GM21529 (cell line): ENCODE measurements around the gene RBFA.
"Not testable (repeated sequence)": the region's sequence is repeated elsewhere in the genome, so short reads cannot be mapped to it uniquely, and the experiment has no call there.

Experiments used
- ATAC-seq: cut with Tn5 transposase; IDR thresholded peaks from one replicate; pipeline ENCODE4 v1.9.1; 2021; ENCODE audit not compliant: unreplicated experiment

RBFA gene, protein sequence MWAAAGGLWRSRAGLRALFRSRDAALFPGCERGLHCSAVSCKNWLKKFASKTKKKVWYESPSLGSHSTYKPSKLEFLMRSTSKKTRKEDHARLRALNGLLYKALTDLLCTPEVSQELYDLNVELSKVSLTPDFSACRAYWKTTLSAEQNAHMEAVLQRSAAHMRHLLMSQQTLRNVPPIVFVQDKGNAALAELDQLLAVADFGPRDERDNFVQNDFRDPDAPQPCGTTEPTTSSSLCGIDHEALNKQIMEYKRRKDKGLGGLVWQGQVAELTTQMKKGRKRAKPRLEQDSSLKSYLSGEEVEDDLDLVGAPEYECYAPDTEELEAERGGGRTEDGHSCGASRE

DNA sequence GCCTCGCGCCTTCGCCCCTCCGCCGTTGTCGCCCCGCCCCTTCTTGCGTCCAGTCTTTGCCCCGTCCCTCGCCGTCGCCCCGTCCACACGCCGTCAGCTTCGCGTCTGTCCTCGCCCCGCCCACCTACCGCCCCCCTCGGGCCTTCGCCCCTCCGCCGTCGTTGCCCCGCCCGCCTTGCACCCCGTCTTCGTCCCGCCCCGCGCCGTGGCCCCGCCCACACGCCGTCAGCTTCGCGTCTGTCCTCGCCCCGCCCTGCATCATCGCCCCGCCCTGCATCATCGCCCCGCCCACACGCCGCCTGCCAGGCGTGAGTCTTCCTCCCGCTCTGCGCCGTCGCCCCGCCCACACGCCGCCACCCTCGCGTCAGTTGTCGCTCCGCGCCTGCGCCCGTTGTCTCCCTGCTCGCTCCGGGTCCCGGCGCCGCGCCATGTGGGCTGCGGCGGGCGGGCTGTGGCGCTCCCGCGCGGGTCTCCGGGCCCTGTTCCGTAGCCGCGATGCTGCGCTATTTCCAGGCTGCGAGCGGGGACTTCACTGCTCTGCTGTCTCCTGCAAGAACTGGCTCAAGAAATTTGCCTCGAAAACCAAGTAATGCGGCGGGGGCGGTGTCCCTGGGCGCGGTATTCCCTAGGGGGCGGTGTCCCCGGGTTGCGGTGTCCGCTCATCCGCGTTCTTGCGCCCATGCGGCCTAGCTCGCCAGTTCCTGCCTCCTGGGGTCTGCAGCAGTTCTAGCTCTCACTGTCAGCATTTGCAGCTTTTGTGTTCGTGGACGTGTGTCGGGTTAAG lies at the start of gene RBFA:
RBFA (plus strand) TSS at position 367 of the 784 bp plus-strand sequence; CDS start at position 429, 62 bp downstream.
- peak; percentile 76 for ATAC-seq

DNA sequence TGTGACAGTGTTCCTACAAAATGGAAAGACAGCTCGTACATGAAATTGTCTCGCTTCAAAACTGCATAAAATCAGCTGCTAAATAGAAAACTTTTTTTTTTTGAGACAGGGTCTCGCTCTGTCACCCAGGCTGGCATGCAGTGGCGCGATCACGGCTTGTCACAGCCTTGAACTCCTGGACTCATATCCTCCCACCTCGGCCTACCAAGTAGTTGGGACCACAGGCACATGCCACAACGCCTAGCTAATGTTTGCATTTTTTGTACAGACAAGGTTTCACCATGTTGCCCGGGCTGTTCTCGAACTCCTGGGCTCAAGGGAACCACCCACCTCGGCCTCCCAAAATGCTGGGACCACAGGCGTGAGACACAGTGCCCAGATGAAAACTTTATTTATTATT lies 49.1 kb upstream of the RBFA start:
- no peak for ATAC-seq

DNA sequence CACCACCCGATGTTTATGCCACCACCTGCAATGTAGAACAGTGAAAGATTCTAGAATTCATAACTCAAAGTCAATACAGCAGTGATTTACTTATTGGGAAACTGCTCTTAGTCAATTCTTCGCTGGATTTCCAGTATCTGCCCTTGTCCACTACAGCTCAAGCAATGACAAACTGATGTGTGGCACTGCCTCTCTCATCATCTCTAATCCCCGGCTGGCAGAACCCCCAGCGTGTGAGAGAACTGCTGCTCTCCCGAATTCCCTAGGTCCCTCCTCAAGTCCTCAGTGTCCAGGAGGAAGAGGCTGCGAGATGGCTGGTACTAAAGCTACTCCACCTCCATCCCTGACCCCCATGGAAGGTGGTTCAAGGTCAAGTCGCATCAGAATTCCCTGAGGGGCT lies 47.5 kb upstream of the RBFA start:
- ATAC-seq = no peak

DNA sequence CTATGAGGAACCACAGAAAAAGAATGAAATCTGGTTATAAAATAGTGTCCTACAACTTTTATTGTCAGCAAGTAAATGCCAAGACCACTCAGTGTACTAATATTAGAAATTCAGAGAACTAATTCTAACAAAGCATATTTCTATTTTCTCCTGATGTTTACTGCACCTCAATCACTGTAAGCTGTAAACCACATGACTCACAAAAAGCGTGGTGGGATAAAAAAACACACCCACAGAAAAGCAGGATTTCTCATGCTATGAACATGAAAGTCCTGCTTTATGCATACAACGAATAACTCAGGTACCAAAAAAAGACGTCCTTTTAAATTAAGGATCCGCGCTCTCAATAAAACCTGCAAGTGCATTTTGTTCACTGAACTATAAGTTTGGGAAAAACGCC lies 46.7 kb upstream of the RBFA start:
- no peak for ATAC-seq

DNA sequence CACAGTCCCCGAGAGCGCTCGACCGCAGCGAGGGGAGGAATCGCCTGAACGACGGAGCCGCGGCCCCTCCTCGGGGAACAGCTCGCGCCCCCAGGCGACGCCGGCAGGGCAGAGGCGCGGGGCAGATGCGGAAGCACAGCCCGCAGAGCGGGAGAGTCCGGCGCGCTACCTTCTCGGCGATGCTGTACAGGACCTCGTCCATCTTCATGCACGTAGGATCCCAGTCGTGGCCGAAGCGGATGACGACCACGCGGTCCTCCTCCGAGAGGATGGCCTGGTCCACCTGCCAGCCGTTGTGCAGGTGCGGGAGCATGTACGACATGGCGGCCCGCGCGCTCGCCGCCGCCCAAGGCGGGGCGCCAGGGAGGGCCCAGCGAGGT lies 46.2 kb upstream of the RBFA start:
- peak; percentile 65 for ATAC-seq

DNA sequence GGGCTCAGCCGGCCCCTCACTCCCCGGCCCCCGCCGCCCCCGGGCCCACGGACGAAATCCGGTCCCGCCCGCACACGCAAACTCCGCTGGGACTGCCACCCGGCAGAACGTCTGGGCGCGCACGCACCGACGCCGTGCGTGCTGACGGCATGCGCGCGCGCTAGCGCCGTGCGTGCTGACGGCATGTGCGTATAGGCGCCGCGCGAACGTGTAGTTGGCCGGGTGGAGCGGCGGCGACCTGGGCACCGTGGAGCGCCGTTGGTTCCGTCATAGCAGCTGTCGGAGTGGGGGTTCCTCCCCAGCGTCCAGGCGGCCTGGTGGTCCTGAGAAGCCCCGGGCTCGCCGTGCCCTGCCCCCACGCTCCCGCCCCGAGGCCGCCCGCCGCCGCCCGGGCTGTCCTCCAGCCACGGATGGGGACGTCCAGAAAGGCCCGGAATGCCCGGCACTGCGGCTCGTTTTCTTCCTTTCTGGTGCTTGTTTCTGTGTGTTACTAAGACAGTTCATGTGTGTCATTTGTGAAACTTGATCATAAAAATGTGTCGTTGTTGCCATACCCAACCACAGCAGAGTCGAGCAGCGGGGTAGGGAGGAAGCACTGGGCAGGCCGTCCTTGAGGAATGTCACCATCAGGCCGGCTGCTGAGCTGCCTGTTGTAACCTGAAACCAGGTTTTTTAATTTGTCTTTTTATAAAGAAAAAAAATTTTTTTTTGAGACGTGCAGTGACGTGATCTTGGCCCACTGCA lies 45.6 kb upstream of the RBFA start, which contains the start of gene TXNL4A:
TXNL4A (minus strand) TSS at position 113 of the 744 bp plus-strand sequence. CDS start 171 bp downstream, outside the sequence.
- peak; percentile 96 for ATAC-seq

DNA sequence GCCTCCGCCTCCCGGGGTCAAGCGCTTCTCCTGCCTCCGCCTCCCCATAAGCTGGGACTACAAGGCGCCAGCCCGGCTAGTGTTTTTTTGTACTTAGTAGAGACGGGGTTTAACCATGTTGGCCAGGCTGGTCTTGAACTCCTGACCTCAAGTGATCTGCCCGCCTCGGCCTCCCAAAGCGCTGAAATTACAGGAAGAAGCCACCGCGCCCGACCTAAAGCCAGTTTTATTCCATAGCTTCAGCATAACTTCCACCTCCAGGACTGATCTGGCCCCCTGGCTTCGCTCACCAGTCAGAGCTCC lies 45.1 kb upstream of the RBFA start:
- ATAC-seq = no peak

DNA sequence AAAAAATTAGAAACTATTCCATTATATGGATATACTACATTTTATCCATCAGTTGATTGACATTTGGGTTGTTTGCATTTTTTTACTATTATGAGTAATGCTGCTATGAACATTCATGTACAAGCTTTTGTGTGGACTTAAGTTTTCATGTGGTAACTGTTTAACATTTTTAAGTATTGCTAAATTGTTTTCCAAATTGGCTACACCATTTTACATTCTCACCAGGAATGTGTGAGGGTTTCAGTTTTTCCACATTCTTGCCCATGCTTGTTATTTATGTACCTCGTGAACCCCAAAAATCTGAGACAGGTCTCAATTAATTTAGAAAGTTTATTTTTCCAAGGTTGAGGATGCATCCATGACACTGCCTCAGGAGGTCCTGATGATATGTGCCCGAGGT lies 42.7 kb upstream of the RBFA start:
- ATAC-seq = no peak

DNA sequence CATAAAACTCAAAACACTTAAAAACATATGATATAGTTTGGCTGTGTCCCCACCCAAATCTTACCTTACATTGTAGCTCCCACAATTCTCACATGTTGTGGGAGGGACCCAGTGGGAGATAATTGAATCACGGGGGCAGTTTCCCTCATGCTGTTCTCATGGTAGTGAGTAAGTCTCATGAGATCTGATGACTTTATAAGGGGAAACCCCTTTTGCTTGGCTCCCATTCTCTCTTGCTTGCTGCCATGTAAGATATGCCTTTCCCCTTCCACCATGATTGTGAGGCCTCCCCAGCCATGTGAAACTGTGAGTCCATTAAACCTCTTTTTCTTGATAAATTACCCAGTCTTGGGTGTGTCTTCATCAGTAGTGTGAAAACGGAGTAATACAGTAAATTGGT lies 34.5 kb upstream of the RBFA start:
- not testable (repeated sequence) for ATAC-seq

DNA sequence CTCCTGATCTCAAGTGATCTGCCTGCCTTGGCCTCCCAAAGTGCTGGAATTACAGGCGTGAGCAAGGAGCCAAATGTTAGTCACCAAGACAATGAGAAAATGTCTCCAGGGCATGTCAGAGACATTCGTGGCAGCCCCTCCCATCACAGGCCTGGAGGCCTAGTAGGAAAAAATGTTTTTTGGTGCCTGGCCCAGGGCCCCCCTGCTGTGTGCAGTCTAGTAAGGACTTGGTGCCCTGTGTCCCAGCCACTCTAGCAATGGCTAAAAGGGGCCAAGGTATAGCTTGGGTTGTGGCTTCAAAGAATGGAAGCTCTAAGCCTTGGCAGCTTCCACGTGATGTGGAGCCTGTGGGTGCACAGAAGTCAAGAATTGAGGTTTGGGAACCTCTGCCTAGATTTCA lies 33.4 kb upstream of the RBFA start:
- ATAC-seq = no peak

DNA sequence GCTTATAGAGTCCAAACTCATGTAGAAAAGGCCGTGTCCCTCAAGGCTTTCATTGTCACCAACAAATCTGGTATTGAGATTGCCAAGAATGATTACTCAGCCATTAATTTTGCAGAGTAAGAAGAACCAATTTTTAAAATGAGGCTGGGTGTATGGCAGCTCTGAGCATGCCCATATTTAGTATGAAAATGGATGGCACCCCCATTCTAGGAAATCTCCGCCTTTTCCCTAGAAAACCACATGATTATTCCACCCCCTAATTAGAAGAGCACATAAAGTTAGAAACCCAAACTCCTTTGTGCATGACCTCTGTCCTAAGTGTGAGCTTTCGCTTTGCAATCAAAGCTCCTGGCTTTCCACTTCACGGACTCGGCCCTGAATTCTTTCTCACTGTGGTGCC lies 31.8 kb upstream of the RBFA start:
- ATAC-seq = no peak

DNA sequence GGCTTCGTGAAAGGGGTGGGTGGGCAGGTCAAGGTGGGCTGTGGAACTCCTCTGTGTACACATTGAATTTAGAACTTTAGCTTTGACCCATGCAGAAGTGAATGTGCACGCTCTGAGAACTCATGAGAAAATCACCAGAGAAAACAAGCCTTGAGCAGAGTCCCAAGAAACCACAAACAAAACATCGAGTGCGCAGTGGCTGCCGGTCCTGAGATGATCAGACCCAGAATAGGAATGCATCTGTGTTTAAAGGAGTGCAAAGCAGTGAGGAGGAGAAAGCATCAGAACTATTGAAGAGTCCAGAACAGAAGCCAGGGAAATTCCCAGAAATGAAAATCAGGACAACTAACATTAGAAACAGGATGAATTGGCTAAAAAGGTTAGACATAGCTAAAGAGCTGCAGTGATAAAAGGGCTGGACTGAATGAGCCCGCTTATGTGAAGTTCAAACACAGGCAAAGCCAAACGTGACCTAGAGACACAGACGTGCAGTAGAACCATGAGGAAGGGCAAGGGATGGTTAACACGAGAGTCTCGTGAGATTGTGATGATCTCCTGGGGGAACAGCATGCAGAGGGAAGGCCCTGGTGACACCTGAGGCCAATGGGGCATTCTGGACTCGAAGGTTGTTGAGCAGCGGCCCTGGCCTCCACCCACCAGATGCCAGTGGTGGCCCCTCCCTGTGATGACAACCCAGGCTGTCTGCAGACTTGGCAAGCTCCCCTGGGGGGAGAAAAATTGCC lies 29.5 kb upstream of the RBFA start:
- ATAC-seq = no peak

DNA sequence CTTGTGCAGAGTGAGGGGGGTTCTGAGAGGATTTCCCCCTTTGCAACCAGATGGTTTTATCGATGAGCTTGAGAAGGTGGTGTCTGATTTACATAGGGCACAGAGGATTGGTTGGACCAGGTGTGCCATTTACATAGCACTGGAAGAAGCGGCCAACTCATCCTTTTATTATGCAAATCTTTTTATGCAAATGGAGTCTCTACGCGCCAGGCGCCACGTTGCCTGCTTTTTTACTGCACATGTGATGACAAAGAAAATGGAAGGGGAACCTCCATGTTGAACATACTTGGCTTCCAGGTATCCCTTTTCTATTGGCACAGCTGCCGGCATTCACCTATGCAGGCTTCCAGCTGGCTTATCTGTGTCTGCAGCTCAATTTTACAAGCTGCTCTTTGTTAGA lies 27.5 kb upstream of the RBFA start:
- no peak for ATAC-seq

DNA sequence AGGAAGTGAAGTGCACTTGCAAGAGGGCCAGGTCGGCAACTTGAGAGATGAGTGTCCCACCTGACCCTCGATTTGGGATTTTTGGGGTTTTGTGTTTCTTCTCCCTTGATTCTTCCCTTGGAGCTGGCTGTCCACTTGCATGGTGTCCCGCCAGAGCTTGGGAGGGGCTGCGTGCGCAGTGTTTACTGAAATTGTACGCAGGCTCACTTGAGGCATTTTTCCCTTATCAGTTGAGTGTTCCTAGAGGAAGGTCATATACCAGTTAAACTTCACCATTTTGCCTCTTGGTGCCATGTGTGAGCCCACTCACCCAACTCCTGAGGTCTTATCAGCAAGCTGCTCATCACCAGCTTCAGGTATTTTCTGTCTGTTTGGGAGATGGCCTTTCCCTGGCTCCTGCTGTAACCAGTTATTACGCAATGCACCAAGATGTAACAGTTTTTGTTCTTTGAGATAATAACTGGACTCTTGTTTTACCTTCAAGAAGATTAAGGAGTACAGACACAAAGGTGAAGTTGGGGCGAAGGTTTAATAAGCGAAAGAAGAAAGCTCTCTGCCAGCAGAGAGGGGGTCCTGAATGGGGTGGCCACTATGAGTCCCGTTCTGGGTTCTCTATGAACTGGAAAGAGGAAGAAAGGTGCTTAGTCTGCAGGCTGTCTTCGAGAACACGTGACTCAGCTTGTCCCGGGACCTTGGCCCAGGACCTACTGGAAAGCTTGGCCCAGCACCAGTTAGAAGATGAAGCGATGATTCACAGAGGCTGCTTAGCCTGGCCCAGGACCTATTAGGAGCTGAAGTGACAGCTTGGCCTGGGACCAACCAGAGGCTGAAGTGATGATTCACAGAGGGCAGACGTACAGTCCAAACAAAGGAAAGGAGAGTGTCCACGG lies 24.3 kb upstream of the RBFA start:
- ATAC-seq = no peak

DNA sequence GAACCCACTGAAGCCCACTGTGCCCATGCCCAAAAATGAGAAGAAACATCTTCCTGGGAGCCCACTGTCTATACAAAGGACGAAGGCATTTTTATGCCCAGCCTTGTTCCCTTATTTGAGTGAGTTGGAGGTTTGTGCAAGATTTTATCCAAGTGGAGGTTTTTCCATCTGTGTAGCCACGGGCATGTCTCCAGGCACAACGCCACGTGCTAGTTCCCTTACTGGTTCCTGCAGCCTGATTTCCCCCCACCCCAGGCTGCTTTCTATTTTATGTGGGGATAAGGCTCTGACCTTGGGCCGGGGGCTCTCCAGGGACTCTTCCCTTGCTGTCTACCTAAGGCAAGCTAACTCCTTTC lies 23.7 kb upstream of the RBFA start:
- ATAC-seq = no peak

DNA sequence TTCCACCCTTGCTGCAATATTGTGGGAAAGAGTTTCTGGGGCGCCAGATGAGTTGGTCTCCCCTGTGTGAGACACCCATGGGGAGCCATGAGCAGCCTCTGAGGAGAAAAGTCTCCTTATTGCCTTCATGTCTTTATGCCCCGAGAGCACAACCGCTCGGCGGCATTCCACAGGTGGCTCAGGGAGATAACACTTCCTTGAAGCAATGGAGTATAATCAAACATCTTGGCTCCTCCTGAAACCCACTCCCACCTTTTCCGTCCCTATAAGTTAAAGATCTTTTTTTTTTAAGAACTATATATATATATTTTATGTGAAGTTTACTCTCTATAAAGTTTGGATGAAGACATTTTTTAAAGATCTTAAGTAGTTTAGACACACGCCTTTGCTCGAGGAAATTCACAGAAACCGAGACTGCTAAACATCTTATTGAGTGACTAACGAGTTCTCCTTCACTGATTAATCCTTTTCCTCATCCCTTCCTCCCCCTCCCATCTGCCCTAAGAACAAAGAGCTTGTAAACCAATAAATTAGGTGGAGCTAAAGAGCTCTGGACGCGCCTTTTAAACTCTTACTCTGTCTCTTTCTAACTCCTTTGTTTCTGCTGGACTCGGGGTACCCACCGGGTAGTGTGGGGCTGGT lies 22.6 kb upstream of the RBFA start:
- ATAC-seq = not testable (repeated sequence)

DNA sequence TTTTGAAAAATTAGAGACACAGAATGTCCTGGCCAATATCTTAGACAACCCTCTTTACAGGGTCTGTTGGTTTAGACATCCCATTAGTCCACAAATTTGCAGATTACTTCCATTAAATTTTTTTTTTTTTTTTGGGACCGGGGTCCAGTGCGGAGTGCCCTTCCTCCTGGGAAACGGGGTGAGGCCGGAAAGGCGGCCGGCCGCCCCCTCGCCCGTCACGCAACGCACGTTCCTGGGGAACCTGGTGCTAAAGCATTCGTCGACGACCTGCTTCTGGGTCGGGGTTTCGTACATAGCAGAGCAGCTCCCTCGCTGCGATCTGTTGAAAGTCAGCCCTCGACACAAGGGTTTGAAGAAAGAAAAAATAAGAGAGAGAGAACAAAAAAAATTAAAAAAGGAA lies 21.5 kb upstream of the RBFA start:
- no peak for ATAC-seq

DNA sequence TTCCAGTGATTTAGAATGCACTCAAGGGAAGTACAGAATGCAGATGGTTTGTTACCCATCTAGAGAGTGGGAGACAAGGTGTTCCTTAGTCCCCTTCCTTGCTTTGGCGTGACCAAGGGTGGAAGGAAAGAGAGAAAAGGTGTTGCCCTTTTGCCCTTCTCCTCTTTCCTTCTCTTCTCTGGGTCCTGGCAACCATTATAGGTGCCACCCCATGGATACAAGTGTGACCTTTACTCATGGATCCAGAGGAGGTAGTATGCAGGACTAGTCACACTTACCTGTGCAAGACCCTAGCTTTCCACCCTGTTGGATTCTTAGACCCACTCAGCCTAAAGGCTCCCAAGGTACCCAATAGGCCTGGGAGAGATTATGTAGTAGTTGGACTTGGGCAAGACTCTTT lies 11.6 kb upstream of the RBFA start:
- ATAC-seq = no peak

DNA sequence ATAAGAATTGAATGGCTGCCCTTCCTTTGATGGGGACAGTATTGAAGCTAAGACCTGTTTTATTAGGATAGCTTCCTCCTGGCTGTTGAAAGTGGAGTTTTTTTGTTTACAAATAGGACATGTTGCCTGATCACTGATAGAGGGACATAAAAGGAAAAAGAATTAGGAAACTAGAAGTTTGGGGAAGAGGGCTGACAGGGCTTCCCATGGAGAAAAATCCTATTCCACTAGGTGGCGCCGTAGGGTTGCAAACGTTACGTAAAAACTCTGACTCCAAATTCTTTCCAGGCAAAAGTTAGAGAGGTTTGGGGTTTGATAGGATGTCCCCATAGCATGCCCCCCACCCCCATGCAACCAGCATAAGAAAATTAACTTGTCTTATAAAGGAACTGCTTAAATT lies 11.1 kb upstream of the RBFA start:
- ATAC-seq = no peak

DNA sequence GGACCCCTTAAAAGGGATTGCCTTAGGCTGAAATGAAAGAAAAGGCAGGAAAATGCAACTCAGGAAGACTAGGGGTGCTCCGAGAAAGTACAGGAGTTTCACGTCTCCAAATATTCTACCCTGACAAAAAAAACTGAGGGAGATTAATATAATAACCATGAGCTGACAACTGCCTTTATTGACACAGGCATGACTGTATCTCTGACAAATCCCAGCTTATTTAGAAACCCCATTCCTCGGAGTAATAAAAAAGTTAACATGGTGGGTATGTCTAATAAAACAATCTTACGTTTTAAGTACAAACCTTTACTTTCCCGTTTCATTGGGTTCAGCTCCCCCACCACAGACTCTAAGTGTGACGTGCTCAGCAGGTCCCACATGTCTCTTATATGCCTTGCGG lies 7.9 kb upstream of the RBFA start:
- ATAC-seq = no peak
